Right cardiac atrium (tissue), 5 donors: ENCODE results near the gene CXorf49B. TPM values are rescaled to one million over a fixed set of nuclear protein-coding genes. Genes with fewer than 3 reads are reported as not detected.
"Not testable (repeated sequence)": the region's sequence is repeated elsewhere in the genome, so short reads cannot be mapped to it uniquely, and the experiment has no call there.

Source experiments
- ATAC-seq, 2 donors: fragments of 200-7000 bp; cut with Tn5 transposase; one replicate each; pipeline versions ENCODE4 v1.8.0 to v1.9.1; 2020; ENCODE audit warnings: moderate library complexity in 2 of 2, mild to moderate bottlenecking in 1 of 2
- DNase-seq, 3 donors: peaks; one replicate each; pipeline ENCODE4 v3.0.0-alpha.2; 2020
- H3K27ac ChIP-seq: one replicate; pipeline ENCODE4 v1.5.1; 2013; ENCODE audit warnings: mild to moderate bottlenecking, low read length, control low read depth, moderate library complexity
- H3K27me3 ChIP-seq: one replicate; pipeline ENCODE4 v1.6.1; 2013; ENCODE audit not compliant: control insufficient read depth, insufficient read depth
- H3K4me1 ChIP-seq: one replicate; pipeline ENCODE4 v1.6.1; 2013; ENCODE audit warnings: low read length; ENCODE audit not compliant: control insufficient read depth, insufficient read depth
- H3K4me3 ChIP-seq: one replicate; pipeline ENCODE4 v1.5.1; 2013; ENCODE audit warnings: low read length, control low read depth
- H3K9me3 ChIP-seq: one replicate; pipeline ENCODE4 v1.6.1; 2013; ENCODE audit warnings: low read length; ENCODE audit not compliant: control insufficient read depth
- WGBS: extraction: QIAGEN DNeasy Blood & Tissue Kit; methylation state at CpG from one replicate; pipeline ENCODE4 v1.1.7; 2013; 5-methylcytosine and 5-hydroxymethylcytosine counted together
- intact Hi-C, 4 donors: fragments of 100-400 bp; cut with DNase I; formaldehyde crosslinking; loops; one replicate each; pipeline versions ENCODE4 v1.11.0 to v1.14.0; 2022 to 2023
- long read RNA-seq, 4 donors: library from polyadenylated mRNA; unstranded; transcript quantifications; one replicate each; pipeline ENCODE4 v2.0.0, GENCODE V29; 2020 to 2021
- polyA plus RNA-seq: library from polyadenylated mRNA; stranded (reverse); fragments of 200-250 nt; gene quantifications from one replicate; pipeline ENCODE4 v1.2.3, GENCODE V29; 2013
- total RNA-seq, 4 donors: library from RNA; stranded (reverse); fragmentation: NEBNext Ultra II Directional; extraction: Animal tissue kit (Norgen Biotek cat#: 25700); gene quantifications; one replicate each; pipeline ENCODE4 v1.2.1, GENCODE V29; 2021
- donor health status: healthy with polysubstance abuse.
- donor health status: DM: no; HTN: yes; CAD: no.
- donor health status: DM: no; HTN: no; CAD: no.
- donor health status: DM: no; HTN: yes; CAD: no; lungs with severe emphysema.
- donor health status: DM: yes; HTN: yes; CAD: no.

CXorf49B gene
- not detected for total RNA-seq
- not detected for polyA plus RNA-seq
- long read RNA-seq, donor 1, result 0 reads
- long read RNA-seq, donor 2, result 0 reads
- long read RNA-seq, donor 3, result 0 reads
- long read RNA-seq, donor 4, partial matches to known transcripts, result 0 of 1 reads
- long read RNA-seq, donor 4, other reads (novel, unspliced or antisense), result 0 of 1 reads

DNA sequence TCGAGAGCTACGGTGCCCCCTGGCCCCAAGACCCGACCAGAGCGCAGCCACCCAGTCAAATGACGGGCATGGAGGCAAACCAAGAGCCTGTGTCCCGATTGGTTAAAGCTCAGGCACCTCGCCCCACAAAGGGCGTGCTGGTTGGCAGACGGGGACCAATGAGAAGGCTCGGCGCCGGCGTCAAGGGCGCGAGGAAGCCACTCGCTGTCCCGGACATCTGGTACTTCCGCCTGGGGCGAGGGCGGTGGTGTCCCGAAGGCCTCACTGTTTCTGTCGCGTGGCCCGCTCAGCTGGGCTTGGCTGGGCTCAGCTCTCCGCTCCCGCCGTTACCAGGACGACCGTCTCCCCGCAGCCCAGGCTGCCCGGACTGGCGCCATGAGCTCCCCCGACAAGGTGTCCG is at the start of gene CXorf49B:
Gene CXorf49B (plus strand): TSS at position 301 of the 400 bp plus-strand sequence. CDS start 75 bp downstream, at position 376.
- DNase-seq, intact Hi-C loops, H3K4me1 ChIP-seq, H3K4me3 ChIP-seq, ATAC-seq, H3K27me3 ChIP-seq, H3K27ac ChIP-seq, H3K9me3 ChIP-seq: not testable (repeated sequence)
- WGBS, result no CpG with 5 or more reads among the region's 34 CpGs

- H3K27me3 ChIP-seq, H3K27ac ChIP-seq, DNase-seq, H3K9me3 ChIP-seq, H3K4me3 ChIP-seq, intact Hi-C loops, ATAC-seq, H3K4me1 ChIP-seq: not testable (repeated sequence)
- no CpG with 5 or more reads among the region's 14 CpGs for WGBS
Measured at GRCh38 chrX:71714064-71714463, 49.1 kb upstream of the CXorf49B start.

DNA sequence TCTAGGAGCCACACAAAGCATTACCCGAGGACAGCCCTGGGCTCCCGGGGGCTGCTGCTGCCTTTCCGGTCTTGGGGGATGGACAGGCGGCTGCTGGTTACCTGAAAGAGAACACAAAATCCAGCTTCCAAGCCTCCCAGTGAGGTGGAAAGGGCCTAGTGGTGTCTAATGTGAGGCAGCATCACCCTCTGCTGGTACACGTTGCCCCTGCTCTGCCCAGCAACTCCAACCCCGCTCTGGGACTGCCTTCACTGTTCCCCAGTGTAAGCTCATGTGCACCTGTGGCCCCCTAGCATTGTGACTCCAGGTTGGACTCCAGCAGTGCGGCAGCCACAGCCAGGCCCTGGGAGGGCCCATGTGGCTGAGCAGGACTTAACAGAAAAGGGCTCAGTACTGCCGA is 47.6 kb upstream of the CXorf49B start:
- peak in 1 of 2 donors; percentile 47 for ATAC-seq
- H3K9me3 ChIP-seq, DNase-seq, H3K4me3 ChIP-seq, H3K4me1 ChIP-seq, intact Hi-C loops, H3K27ac ChIP-seq, H3K27me3 ChIP-seq: not testable (repeated sequence)
- no CpG with 5 or more reads among the region's 8 CpGs for WGBS

GRCh38 chrX:71716323-71716722 is 46.8 kb upstream of the CXorf49B start:
- no CpG with 5 or more reads among the region's 12 CpGs for WGBS
- DNase-seq, H3K4me3 ChIP-seq, H3K27me3 ChIP-seq, H3K27ac ChIP-seq, intact Hi-C loops, H3K4me1 ChIP-seq, H3K9me3 ChIP-seq: not testable (repeated sequence)
- ATAC-seq, result peak; percentile 47 to 79

GRCh38 chrX:71718185-71718584 is 45.0 kb upstream of the CXorf49B start, which contains the start of gene CXorf49:
Gene CXorf49, minus strand, starts transcription at chrX:71718285. Its CDS starts 134 bp downstream, at chrX:71718151.
- DNase-seq, H3K4me3 ChIP-seq, H3K4me1 ChIP-seq, H3K27me3 ChIP-seq, H3K27ac ChIP-seq, H3K9me3 ChIP-seq, intact Hi-C loops, ATAC-seq: not testable (repeated sequence)
- WGBS, result no CpG with 5 or more reads among the region's 30 CpGs

DNA sequence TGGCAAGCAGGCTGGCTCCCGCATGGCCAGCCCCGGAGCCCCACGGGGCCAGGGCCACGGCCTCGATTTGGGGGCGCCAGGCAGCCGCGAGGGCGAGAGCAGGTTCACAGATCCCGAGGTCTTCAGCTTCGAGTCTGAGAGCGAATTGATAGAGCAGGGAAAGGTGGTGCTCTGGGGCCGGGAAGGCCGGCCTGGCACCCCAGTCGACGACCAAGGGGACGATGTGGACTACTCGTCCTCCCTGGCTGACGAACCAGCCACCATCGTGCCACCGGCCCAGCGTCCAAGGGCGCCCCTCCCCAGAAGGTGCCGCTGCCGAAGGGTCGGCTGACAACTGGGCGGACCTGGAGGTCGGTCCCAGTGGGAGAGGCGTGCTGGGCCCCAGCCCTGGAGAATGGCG is 44.0 kb upstream of the CXorf49B start:
- H3K4me1 ChIP-seq, intact Hi-C loops, H3K27ac ChIP-seq, H3K4me3 ChIP-seq, H3K9me3 ChIP-seq, ATAC-seq, H3K27me3 ChIP-seq: not testable (repeated sequence)
- 92% methylated on average over 9 of the region's 30 CpGs for WGBS
- peak in 1 of 3 donors; percentile 30 for DNase-seq

GRCh38 chrX:71720289-71720886 is 42.8 kb upstream of the CXorf49B start:
- H3K27ac ChIP-seq, H3K27me3 ChIP-seq, H3K4me3 ChIP-seq, ATAC-seq, DNase-seq, H3K4me1 ChIP-seq, H3K9me3 ChIP-seq, intact Hi-C loops: not testable (repeated sequence)
- no CpG with 5 or more reads among the region's 20 CpGs for WGBS

- ATAC-seq, intact Hi-C loops: not testable (repeated sequence)
Measured at GRCh38 chrX:71760688-71761281, 2.4 kb upstream of the CXorf49B start.

DNA sequence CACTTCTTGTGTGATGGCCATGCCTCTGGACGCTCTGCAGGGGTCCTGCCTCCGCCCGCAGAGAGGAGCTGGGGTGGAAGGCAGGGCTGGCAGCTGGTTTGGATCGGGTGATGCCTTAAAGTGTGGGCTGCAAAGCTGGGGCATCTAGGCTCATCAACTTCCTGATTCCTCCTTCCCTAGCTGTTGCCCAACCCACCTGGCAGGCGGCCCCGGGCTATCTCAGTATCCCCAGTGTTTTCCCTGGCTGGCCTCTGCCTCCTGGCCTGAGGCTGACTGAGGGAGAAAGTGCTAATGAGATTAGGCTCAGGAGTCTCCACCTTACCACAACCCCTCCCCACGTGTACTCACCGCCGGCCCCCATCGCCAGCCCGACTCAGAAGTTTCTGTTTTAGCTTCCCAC is 1.7 kb downstream of the CXorf49B start:
- DNase-seq, intact Hi-C loops, H3K27me3 ChIP-seq, H3K4me1 ChIP-seq, H3K27ac ChIP-seq, H3K9me3 ChIP-seq, H3K4me3 ChIP-seq: not testable (repeated sequence)
- peak; percentile 67 to 77 for ATAC-seq
- no CpG with 5 or more reads among the region's 11 CpGs for WGBS

More at GRCh38 chrX:71760688-71761281, 2.4 kb upstream of the CXorf49B start:
- WGBS, result no CpG with 5 or more reads among the region's 20 CpGs
- H3K9me3 ChIP-seq, H3K27ac ChIP-seq, H3K27me3 ChIP-seq, DNase-seq, H3K4me1 ChIP-seq, H3K4me3 ChIP-seq: not testable (repeated sequence)

- DNase-seq, H3K4me3 ChIP-seq, intact Hi-C loops, H3K27ac ChIP-seq, H3K4me1 ChIP-seq, H3K27me3 ChIP-seq, H3K9me3 ChIP-seq: not testable (repeated sequence)
- WGBS, result no CpG with 5 or more reads among the region's 8 CpGs
- ATAC-seq, result peak; percentile 38 to 53
Measured at GRCh38 chrX:71765613-71766012, 2.5 kb downstream of the CXorf49B start.

GRCh38 chrX:71767134-71767533 is 4.0 kb downstream of the CXorf49B start:
- DNase-seq, H3K4me3 ChIP-seq, H3K4me1 ChIP-seq, H3K27me3 ChIP-seq, intact Hi-C loops, H3K27ac ChIP-seq, ATAC-seq, H3K9me3 ChIP-seq: not testable (repeated sequence)
- no CpG with 5 or more reads among the region's 14 CpGs for WGBS
